ENCODE measurements around the gene ASIC4.

ASIC4 gene

GRCh38 chr2:219482674-219483405 is 31.4 kb upstream of the ASIC4 start:
- H3K27me3 ChIP-seq (replicated peaks in 2 of 5; ENCODE audit: control insufficient read depth in 4 of 5, insufficient read depth in 5 of 5, low read length in 4 of 5) = peaks cover 0 to 75% (median 43%) of the 10 kb centered on the region in 5 experiments
- POLR2A ChIA-PET = interaction anchor here (0.9 to 1.0 kb wide), 2 partner anchors 13 to 38 kb away, joined by 3 read pairs; a partner anchor contains a TSS
- WGBS (ENCODE audit: insufficient coverage) = 75% methylated on average over 12 of the region's 17 CpGs
- H3K4me1 ChIP-seq (ENCODE audit: control extremely low read depth in 1 of 4, control insufficient read depth in 4 of 4, insufficient read depth in 4 of 4, low read length in 3 of 4) = peaks cover 0 to 18% (median 12%) of the 10 kb centered on the region in 4 experiments
- CTCF ChIA-PET = interaction anchor here (0.8 to 60.5 kb wide), 11 partner anchors 9 to 160 kb away, joined by 3 to 1724 read pairs (median 6); partner anchors contain the start of genes ASIC4, CHPF, GMPPA and TMEM198
- no peak overlapping the region for H3K4me3 ChIP-seq (ENCODE audit: control insufficient read depth in 1 of 7, extremely low read depth in 1 of 7, insufficient read depth in 4 of 7, low read depth in 2 of 7, low read length in 6 of 7)
- no peaks in the 10 kb centered on the region for H3K9me3 ChIP-seq (ENCODE audit: control extremely low read depth in 1 of 5, control insufficient read depth in 4 of 5, insufficient read depth in 2 of 5, low read depth in 1 of 5, low read length in 4 of 5)
- no peak overlapping the region for H3K27ac ChIP-seq (ENCODE audit: insufficient read depth in 1 of 2, low read depth in 1 of 2, low read length in 2 of 2, poor library complexity in 1 of 2, severe bottlenecking in 2 of 2)
- no peak for DNase-seq
- no peaks in the 10 kb centered on the region for H3K36me3 ChIP-seq (ENCODE audit: control insufficient read depth in 4 of 4, insufficient read depth in 4 of 4, low read length in 3 of 4)

GRCh38 chr2:219483451-219484342 is 30.6 kb upstream of the ASIC4 start:
- DNase-seq = peak in 1 of 3 donors; percentile 10
- H3K4me1 ChIP-seq (ENCODE audit: control extremely low read depth in 1 of 4, control insufficient read depth in 4 of 4, insufficient read depth in 4 of 4, low read length in 3 of 4) = peaks cover 0 to 18% (median 12%) of the 10 kb centered on the region in 4 experiments
- no peak overlapping the region for H3K27ac ChIP-seq (ENCODE audit: insufficient read depth in 1 of 2, low read depth in 1 of 2, low read length in 2 of 2, poor library complexity in 1 of 2, severe bottlenecking in 2 of 2)
- WGBS (ENCODE audit: insufficient coverage) = 16% methylated on average over 52 of the region's 58 CpGs
- H3K4me3 ChIP-seq (ENCODE audit: control insufficient read depth in 1 of 7, extremely low read depth in 1 of 7, insufficient read depth in 4 of 7, low read depth in 2 of 7, low read length in 6 of 7) = peak overlapping the region in 4 of 7 experiments; percentile 3 to 62 (median 38)
- ChIA-PET POLR2A (interaction anchor here (1.6 kb wide), 1 partner anchor 11 kb away, joined by 3 read pairs; no protein-coding TSS in a partner anchor), CTCF (interaction anchor here (0.6 to 60.5 kb wide), 11 partner anchors 8 to 66 kb away, joined by 3 to 1724 read pairs (median 6); partner anchors contain the start of genes ASIC4, CHPF, GMPPA and TMEM198)
- peaks cover 0 to 83% (median 43%) of the 10 kb centered on the region in 5 experiments for H3K27me3 ChIP-seq (replicated peaks in 2 of 5; ENCODE audit: control insufficient read depth in 4 of 5, insufficient read depth in 5 of 5, low read length in 4 of 5)
- no peaks in the 10 kb centered on the region for H3K36me3 ChIP-seq (ENCODE audit: control insufficient read depth in 4 of 4, insufficient read depth in 4 of 4, low read length in 3 of 4)
- H3K9me3 ChIP-seq (ENCODE audit: control extremely low read depth in 1 of 5, control insufficient read depth in 4 of 5, insufficient read depth in 2 of 5, low read depth in 1 of 5, low read length in 4 of 5) = no peaks in the 10 kb centered on the region

GRCh38 chr2:219484343-219485200 is 29.7 kb upstream of the ASIC4 start:
- under 1% methylated on average over 76 of the region's 89 CpGs for WGBS (ENCODE audit: insufficient coverage)
- Histone ChIP-seq H3K9me3 (ENCODE audit: control extremely low read depth in 1 of 5, control insufficient read depth in 4 of 5, insufficient read depth in 2 of 5, low read depth in 1 of 5, low read length in 4 of 5) (no peaks in the 10 kb centered on the region), H3K27ac (ENCODE audit: insufficient read depth in 1 of 2, low read depth in 1 of 2, low read length in 2 of 2, poor library complexity in 1 of 2, severe bottlenecking in 2 of 2) (no peak overlapping the region), H3K36me3 (ENCODE audit: control insufficient read depth in 4 of 4, insufficient read depth in 4 of 4, low read length in 3 of 4) (no peaks in the 10 kb centered on the region), H3K27me3 (replicated peaks in 2 of 5; ENCODE audit: control insufficient read depth in 4 of 5, insufficient read depth in 5 of 5, low read length in 4 of 5) (peaks cover 0 to 84% (median 43%) of the 10 kb centered on the region in 5 experiments), H3K4me1 (ENCODE audit: control extremely low read depth in 1 of 4, control insufficient read depth in 4 of 4, insufficient read depth in 4 of 4, low read length in 3 of 4) (peaks cover 0 to 18% (median 12%) of the 10 kb centered on the region in 4 experiments), H3K4me3 (ENCODE audit: control insufficient read depth in 1 of 7, extremely low read depth in 1 of 7, insufficient read depth in 4 of 7, low read depth in 2 of 7, low read length in 6 of 7) (peak overlapping the region in 4 of 7 experiments; percentile 3 to 62 (median 38))
- DNase-seq = peak in 2 of 3 donors; percentile 24 to 26
- POLR2A ChIA-PET = interaction anchor here (1.6 kb wide), 1 partner anchor 10 kb away, joined by 3 read pairs; no protein-coding TSS in a partner anchor
- CTCF ChIA-PET = interaction anchor here (0.6 to 60.5 kb wide), 9 partner anchors 8 to 157 kb away, joined by 3 to 1724 read pairs (median 12); partner anchors contain the start of genes ASIC4, CHPF and TMEM198

GRCh38 chr2:219485201-219485580 is 29.1 kb upstream of the ASIC4 start:
- Histone ChIP-seq H3K9me3 (ENCODE audit: control extremely low read depth in 1 of 5, control insufficient read depth in 4 of 5, insufficient read depth in 2 of 5, low read depth in 1 of 5, low read length in 4 of 5) (no peaks in the 10 kb centered on the region), H3K36me3 (ENCODE audit: control insufficient read depth in 4 of 4, insufficient read depth in 4 of 4, low read length in 3 of 4) (no peaks in the 10 kb centered on the region), H3K4me1 (ENCODE audit: control extremely low read depth in 1 of 4, control insufficient read depth in 4 of 4, insufficient read depth in 4 of 4, low read length in 3 of 4) (peaks cover 0 to 18% (median 12%) of the 10 kb centered on the region in 4 experiments), H3K27me3 (replicated peaks in 2 of 5; ENCODE audit: control insufficient read depth in 4 of 5, insufficient read depth in 5 of 5, low read length in 4 of 5) (peaks cover 0 to 82% (median 41%) of the 10 kb centered on the region in 5 experiments), H3K27ac (ENCODE audit: insufficient read depth in 1 of 2, low read depth in 1 of 2, low read length in 2 of 2, poor library complexity in 1 of 2, severe bottlenecking in 2 of 2) (no peak overlapping the region), H3K4me3 (ENCODE audit: control insufficient read depth in 1 of 7, extremely low read depth in 1 of 7, insufficient read depth in 4 of 7, low read depth in 2 of 7, low read length in 6 of 7) (no peak overlapping the region)
- 69% methylated on average over 8 of the region's 12 CpGs for WGBS (ENCODE audit: insufficient coverage)
- POLR2A ChIA-PET = no interaction called here
- DNase-seq = no peak
- CTCF ChIA-PET = interaction anchor here (1.2 to 60.5 kb wide), 6 partner anchors 9 to 157 kb away, joined by 3 to 1724 read pairs (median 12); partner anchors contain the start of genes ASIC4, CHPF and TMEM198

GRCh38 chr2:219486380-219486959 is 27.8 kb upstream of the ASIC4 start:
- ChIA-PET CTCF (interaction anchor here (1.2 to 60.5 kb wide), 7 partner anchors 9 to 156 kb away, joined by 3 to 1724 read pairs (median 12); partner anchors contain the start of genes ASIC4, CHPF and TMEM198), POLR2A (interaction anchor here (0.8 kb wide), 1 partner anchor 24 kb away, joined by 3 read pairs; no protein-coding TSS in a partner anchor)
- DNase-seq = no peak
- H3K4me3 ChIP-seq (ENCODE audit: control insufficient read depth in 1 of 7, extremely low read depth in 1 of 7, insufficient read depth in 4 of 7, low read depth in 2 of 7, low read length in 6 of 7) = no peak overlapping the region
- whole genome bisulfite sequencing (ENCODE audit: insufficient coverage) = 55% methylated on average over 5 of the region's 8 CpGs
- H3K27me3 ChIP-seq (replicated peaks in 2 of 5; ENCODE audit: control insufficient read depth in 4 of 5, insufficient read depth in 5 of 5, low read length in 4 of 5) = peaks cover 0 to 77% (median 40%) of the 10 kb centered on the region in 5 experiments
- no peaks in the 10 kb centered on the region for H3K9me3 ChIP-seq (ENCODE audit: control extremely low read depth in 1 of 5, control insufficient read depth in 4 of 5, insufficient read depth in 2 of 5, low read depth in 1 of 5, low read length in 4 of 5)
- H3K36me3 ChIP-seq (ENCODE audit: control insufficient read depth in 4 of 4, insufficient read depth in 4 of 4, low read length in 3 of 4) = no peaks in the 10 kb centered on the region
- peaks cover 0 to 18% (median 12%) of the 10 kb centered on the region in 4 experiments for H3K4me1 ChIP-seq (ENCODE audit: control extremely low read depth in 1 of 4, control insufficient read depth in 4 of 4, insufficient read depth in 4 of 4, low read length in 3 of 4)
- H3K27ac ChIP-seq (ENCODE audit: insufficient read depth in 1 of 2, low read depth in 1 of 2, low read length in 2 of 2, poor library complexity in 1 of 2, severe bottlenecking in 2 of 2) = no peak overlapping the region
